Neural cell (in vitro differentiated cells): Measurements from ENCODE around the gene C19orf67.

Source experiments
- CTCF ChIP-seq: fragments of 450-650 bp; IDR thresholded peaks from 2 replicates; pipeline ENCODE4 v1.5.1; 2014; ENCODE audit warnings: antibody characterized with exemption, mild to moderate bottlenecking, moderate library complexity; ENCODE audit not compliant: poor library complexity, severe bottlenecking
- EP300 ChIP-seq: fragments of 450-650 bp; conservative IDR thresholded peaks from 2 replicates; pipeline ENCODE4 v1.6.1; 2014; ENCODE audit warnings: antibody characterized with exemption, mild to moderate bottlenecking, moderate library complexity; ENCODE audit not compliant: poor library complexity, severe bottlenecking
- EZH2 ChIP-seq: fragments of 200-600, 300-800 bp; shearing (Covaris generic), sonication (generic); IDR thresholded peaks from 2 replicates; pipeline ENCODE4 v1.6.1; 2014; ENCODE audit warnings: antibody characterized with exemption, low read length, borderline replicate concordance, mild to moderate bottlenecking; ENCODE audit not compliant: insufficient read depth, poor library complexity, severe bottlenecking
- MXI1 ChIP-seq: fragments of 450-650 bp; conservative IDR thresholded peaks from 2 replicates; pipeline ENCODE4 v1.6.1; 2014; ENCODE audit warnings: antibody characterized with exemption, mild to moderate bottlenecking; ENCODE audit not compliant: poor library complexity, severe bottlenecking
- POLR2AphosphoS5 ChIP-seq: IDR thresholded peaks from 2 replicates; pipeline ENCODE4 v1.6.1; 2012
- RAD21 ChIP-seq: fragments of 450-650 bp; conservative IDR thresholded peaks from 2 replicates; pipeline ENCODE4 v1.6.1; 2014; ENCODE audit warnings: antibody characterized with exemption, mild to moderate bottlenecking, moderate library complexity
- REST ChIP-seq: IDR thresholded peaks from 2 replicates; pipeline ENCODE4 v1.6.1; 2012; ENCODE audit warnings: borderline replicate concordance
- SMC3 ChIP-seq: fragments of 450-650 bp; conservative IDR thresholded peaks from 2 replicates; pipeline ENCODE4 v1.6.1; 2014; ENCODE audit warnings: antibody characterized with exemption, mild to moderate bottlenecking, moderate library complexity; ENCODE audit not compliant: poor library complexity
- TAF1 ChIP-seq: IDR thresholded peaks from 2 replicates; pipeline ENCODE4 v1.6.1; 2012; ENCODE audit warnings: low read depth

- TF ChIP-seq CTCF = peak; percentile 10
- no peak for TF ChIP-seq REST
- no peak for TF ChIP-seq RAD21
- no peak for TF ChIP-seq EP300
- no peak for TF ChIP-seq TAF1
- TF ChIP-seq EZH2 = no peak
- TF ChIP-seq POLR2AphosphoS5 = no peak
- TF ChIP-seq SMC3 = no peak
- TF ChIP-seq MXI1 = no peak
Measured at GRCh38 chr19:14113762-14114414, 28.3 kb upstream of the C19orf67 start.
